Fibroblast of lung (primary cell): ENCODE results near the gene ACTRT2.

Source experiments
- EZH2 ChIP-seq: IDR thresholded peaks from 2 replicates; pipeline ENCODE4 v1.5.1; 2012; ENCODE audit warnings: low read length, control low read depth, mild to moderate bottlenecking; ENCODE audit errors: missing control alignments
- TF ChIP-seq, protein P1 (sequence below), 2 donors: IDR thresholded peaks in 1 of 2; conservative IDR thresholded peaks in 1 of 2; 1 replicate in 1 of 2; 2 replicates in 1 of 2; pipeline ENCODE4 v1.5.1; 2011 to 2012; ENCODE audit warnings: low read length in 2 of 2, control low read depth in 1 of 2, inconsistent platforms in 1 of 2, low read depth in 1 of 2, mild to moderate bottlenecking in 1 of 2

DNA sequence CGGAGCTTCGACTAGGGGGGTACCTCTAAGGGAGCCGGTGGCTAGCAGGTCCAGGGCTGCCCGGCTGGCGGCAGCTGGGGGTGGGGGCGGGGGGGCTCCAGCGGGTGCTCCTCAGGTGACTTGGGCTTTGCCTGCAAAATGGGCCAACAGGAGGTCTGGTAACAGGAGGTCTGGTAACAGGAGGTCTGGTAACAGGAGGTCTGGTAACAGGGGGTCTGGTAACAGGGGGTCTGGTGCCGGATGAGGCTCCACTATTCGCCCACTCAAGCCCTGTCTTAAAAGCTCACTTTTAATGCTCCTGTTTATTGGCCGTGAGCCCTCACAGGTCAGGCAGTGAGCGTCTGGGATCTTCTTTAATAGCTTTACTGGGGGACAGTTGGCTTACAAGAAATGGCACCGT, 40.4 kb upstream of the ACTRT2 start:
- TF ChIP-seq, protein P1, sequence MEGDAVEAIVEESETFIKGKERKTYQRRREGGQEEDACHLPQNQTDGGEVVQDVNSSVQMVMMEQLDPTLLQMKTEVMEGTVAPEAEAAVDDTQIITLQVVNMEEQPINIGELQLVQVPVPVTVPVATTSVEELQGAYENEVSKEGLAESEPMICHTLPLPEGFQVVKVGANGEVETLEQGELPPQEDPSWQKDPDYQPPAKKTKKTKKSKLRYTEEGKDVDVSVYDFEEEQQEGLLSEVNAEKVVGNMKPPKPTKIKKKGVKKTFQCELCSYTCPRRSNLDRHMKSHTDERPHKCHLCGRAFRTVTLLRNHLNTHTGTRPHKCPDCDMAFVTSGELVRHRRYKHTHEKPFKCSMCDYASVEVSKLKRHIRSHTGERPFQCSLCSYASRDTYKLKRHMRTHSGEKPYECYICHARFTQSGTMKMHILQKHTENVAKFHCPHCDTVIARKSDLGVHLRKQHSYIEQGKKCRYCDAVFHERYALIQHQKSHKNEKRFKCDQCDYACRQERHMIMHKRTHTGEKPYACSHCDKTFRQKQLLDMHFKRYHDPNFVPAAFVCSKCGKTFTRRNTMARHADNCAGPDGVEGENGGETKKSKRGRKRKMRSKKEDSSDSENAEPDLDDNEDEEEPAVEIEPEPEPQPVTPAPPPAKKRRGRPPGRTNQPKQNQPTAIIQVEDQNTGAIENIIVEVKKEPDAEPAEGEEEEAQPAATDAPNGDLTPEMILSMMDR (conservative IDR thresholded peaks at IDR 0.05 in 1 of 2, IDR thresholded peaks at IDR 0.05 in 1 of 2; ENCODE audit: low read depth in 1 of 2, low read length in 2 of 2): no peak
- no peak for TF ChIP-seq EZH2
